ENCODE results near the gene PIRT.
A peak's percentile ranks its signal among the peaks of the same experiment; 100 is the strongest.
"Not testable (repeated sequence)": the region's sequence is repeated elsewhere in the genome, so short reads cannot be mapped to it uniquely, and the experiment has no call there.

The PIRT gene

DNA sequence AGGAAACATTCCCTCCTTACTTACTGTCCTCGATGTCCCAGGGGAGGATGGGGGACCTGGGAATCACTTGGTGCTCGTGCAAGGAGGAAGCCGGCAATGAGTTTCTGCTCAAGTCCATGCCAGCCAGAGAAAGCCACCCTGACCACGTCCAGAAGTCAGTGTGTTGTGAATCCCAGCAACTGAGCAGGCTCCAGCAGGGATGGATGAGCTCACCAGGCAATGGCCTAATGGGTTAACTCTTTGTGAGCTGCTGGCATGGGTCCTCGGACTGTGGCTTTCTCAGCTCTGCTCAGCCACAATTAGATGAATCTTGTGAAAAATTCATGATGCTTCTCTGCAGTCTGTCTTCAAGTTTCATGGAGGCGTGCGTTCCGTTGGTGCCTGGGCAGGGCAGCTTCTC lies at the start of gene PIRT:
PIRT (minus strand) TSS at position 167 of the 400 bp plus-strand sequence. CDS start 12,442 bp downstream, outside the sequence.
- H3K4me1 Mint-ChIP-seq, result no peaks in the 10 kb centered on the region
- H3K9me3 Mint-ChIP-seq, result no peaks in the 10 kb centered on the region
- H3K27me3 Mint-ChIP-seq, result peaks cover 4% of the 10 kb centered on the region
- H3K4me3 Mint-ChIP-seq, result no peak within 1 kb of the TSS
- ATAC-seq (ENCODE audit: low read depth) (no peak), DNase-seq (ENCODE audit: low spot score in 2 of 2) (no peak)
- no peaks in the 10 kb centered on the region for H3K36me3 Mint-ChIP-seq
- no peak within 1 kb of the TSS for H3K27ac Mint-ChIP-seq

- no peak overlapping the region for H3K27ac Mint-ChIP-seq
- DNase-seq (ENCODE audit: low spot score in 2 of 2), result no peak
- H3K4me3 Mint-ChIP-seq, result no peak overlapping the region
- ATAC-seq (ENCODE audit: low read depth), result no peak
- no peaks in the 10 kb centered on the region for H3K4me1 Mint-ChIP-seq
- peaks cover 10% of the 10 kb centered on the region for H3K27me3 Mint-ChIP-seq
- no peaks in the 10 kb centered on the region for H3K36me3 Mint-ChIP-seq
- H3K9me3 Mint-ChIP-seq, result peaks cover 2% of the 10 kb centered on the region
Observed at GRCh38 chr17:10881959-10882358, 44.1 kb upstream of the PIRT start.

DNA sequence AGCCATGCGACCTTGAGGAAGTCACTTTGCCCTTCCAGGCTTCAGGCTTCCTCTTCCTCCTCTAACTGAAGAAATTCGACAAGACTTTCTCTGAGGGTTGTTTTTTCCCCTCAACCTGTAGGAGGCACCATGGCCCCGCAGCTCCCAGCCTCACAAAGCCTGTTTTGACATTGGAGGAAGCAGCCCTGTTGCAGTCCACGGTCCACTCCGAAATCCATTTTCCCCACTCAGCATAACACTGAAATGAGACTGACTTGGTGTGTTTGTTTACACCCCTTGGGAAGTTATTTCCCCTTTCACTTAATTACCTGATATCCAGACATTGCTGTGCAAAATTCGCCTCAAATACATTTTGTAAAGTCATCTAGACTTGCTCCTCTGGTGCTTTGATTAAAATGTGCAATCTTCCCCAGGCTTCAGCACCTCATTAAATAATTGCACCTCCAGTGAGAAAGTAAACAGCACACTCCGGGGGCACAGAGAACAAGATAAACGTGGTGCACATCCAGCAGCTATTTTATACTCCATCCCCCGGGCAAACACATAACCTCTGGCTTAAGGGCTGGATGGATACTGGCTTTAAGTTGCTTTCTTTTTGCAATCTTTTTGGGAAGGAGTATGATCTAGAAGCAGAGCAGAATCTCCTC lies 41.4 kb upstream of the PIRT start:
- Mint-ChIP-seq H3K9me3 (no peaks in the 10 kb centered on the region), H3K36me3 (no peaks in the 10 kb centered on the region), H3K27ac (no peak overlapping the region), H3K4me1 (no peaks in the 10 kb centered on the region), H3K27me3 (peaks cover 14% of the 10 kb centered on the region), H3K4me3 (no peak overlapping the region)
- ATAC-seq (ENCODE audit: low read depth) (no peak), DNase-seq (ENCODE audit: low spot score in 2 of 2) (no peak)

- Mint-ChIP-seq H3K27me3 (peaks cover 16% of the 10 kb centered on the region), H3K4me3 (no peak overlapping the region), H3K36me3 (no peaks in the 10 kb centered on the region), H3K9me3 (no peaks in the 10 kb centered on the region), H3K4me1 (no peaks in the 10 kb centered on the region), H3K27ac (no peak overlapping the region)
- ATAC-seq (ENCODE audit: low read depth) (no peak), DNase-seq (ENCODE audit: low spot score in 2 of 2) (peak in 1 of 2 donors; percentile 22)
Observed at GRCh38 chr17:10875984-10876555, 38.2 kb upstream of the PIRT start.

- no peak for DNase-seq (ENCODE audit: low spot score in 2 of 2)
- Mint-ChIP-seq H3K9me3 (no peaks in the 10 kb centered on the region), H3K27me3 (peaks cover 16% of the 10 kb centered on the region), H3K4me1 (no peaks in the 10 kb centered on the region), H3K27ac (no peak overlapping the region), H3K36me3 (no peaks in the 10 kb centered on the region), H3K4me3 (no peak overlapping the region)
- no peak for ATAC-seq (ENCODE audit: low read depth)
Observed at GRCh38 chr17:10875430-10875851, 37.6 kb upstream of the PIRT start.

- H3K9me3 Mint-ChIP-seq, result peaks cover 6% of the 10 kb centered on the region
- peaks cover 7% of the 10 kb centered on the region for H3K27me3 Mint-ChIP-seq
- no peak for DNase-seq (ENCODE audit: low spot score in 2 of 2)
- no peak for ATAC-seq (ENCODE audit: low read depth)
- no peak overlapping the region for H3K4me3 Mint-ChIP-seq
- no peaks in the 10 kb centered on the region for H3K36me3 Mint-ChIP-seq
- no peak overlapping the region for H3K27ac Mint-ChIP-seq
- H3K4me1 Mint-ChIP-seq, result no peaks in the 10 kb centered on the region
Observed at GRCh38 chr17:10871914-10872313, 34.0 kb upstream of the PIRT start.

DNA sequence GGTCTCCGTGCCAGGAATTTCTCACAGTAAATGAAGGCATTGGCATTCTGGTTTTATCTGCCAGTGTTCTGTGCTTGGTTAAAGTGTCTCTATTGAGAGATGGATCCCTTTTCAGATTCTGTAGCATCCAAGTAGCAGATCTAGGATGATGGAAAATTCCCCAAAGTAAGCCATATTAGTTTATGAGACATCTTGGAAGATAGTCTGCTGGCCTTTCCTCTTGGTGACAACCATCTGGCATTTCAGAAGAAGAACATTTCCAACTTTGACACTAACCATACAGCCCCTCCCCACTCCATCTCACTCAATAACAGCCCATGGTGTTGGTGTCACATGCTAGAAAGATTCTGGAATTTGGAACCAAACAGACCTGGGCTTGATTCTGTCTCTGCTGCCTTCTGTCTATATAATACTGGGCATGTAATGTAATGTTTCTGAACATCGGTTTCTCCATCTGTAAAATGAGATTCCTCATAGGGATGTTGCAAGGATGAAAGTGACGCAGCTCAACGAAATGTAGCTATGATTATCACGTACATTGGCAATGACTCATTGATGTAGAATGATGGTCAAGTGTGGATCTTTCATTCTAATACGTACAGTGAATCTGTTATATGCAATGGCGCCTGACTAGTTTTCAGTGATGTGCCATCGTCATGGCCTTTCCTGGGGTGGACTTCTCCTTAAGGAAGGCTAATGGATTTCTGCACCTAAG lies 32.6 kb upstream of the PIRT start:
- no peak for ATAC-seq (ENCODE audit: low read depth)
- Mint-ChIP-seq H3K4me1 (no peaks in the 10 kb centered on the region), H3K9me3 (peaks cover 6% of the 10 kb centered on the region), H3K36me3 (no peaks in the 10 kb centered on the region), H3K4me3 (no peak overlapping the region), H3K27ac (no peak overlapping the region), H3K27me3 (peaks cover 7% of the 10 kb centered on the region)
- DNase-seq (ENCODE audit: low spot score in 2 of 2), result no peak

DNA sequence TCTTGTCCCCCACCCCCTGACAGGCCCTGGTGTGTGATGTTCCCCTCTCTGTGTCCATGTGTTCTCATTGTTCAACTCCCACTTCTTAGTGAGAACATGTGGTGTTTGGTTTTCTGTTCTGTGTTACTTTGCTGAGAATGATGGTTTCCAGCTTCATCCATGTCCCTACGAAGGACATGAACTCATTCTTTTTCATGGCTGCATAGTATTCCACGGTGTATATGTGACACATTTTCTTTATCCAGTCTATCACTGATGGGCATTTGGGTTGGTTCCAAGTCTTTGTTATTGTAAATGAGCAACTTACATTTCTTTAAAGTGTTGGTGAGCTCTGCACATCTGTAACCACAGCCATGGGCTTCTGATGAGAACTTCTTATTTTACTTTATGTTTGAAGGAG lies 30.9 kb upstream of the PIRT start:
- not testable (repeated sequence) for ATAC-seq (ENCODE audit: low read depth); H3K9me3 Mint-ChIP-seq; H3K36me3 Mint-ChIP-seq; H3K4me1 Mint-ChIP-seq; H3K27me3 Mint-ChIP-seq; H3K4me3 Mint-ChIP-seq; H3K27ac Mint-ChIP-seq; DNase-seq (ENCODE audit: low spot score in 2 of 2)

- no peaks in the 10 kb centered on the region for H3K4me1 Mint-ChIP-seq
- no peak overlapping the region for H3K27ac Mint-ChIP-seq
- no peaks in the 10 kb centered on the region for H3K36me3 Mint-ChIP-seq
- peaks cover 2% of the 10 kb centered on the region for H3K27me3 Mint-ChIP-seq
- ATAC-seq (ENCODE audit: low read depth) (no peak), DNase-seq (ENCODE audit: low spot score in 2 of 2) (no peak)
- H3K4me3 Mint-ChIP-seq, result no peak overlapping the region
- H3K9me3 Mint-ChIP-seq, result peaks cover 10% of the 10 kb centered on the region
Observed at GRCh38 chr17:10859051-10859450, 21.2 kb upstream of the PIRT start.

DNA sequence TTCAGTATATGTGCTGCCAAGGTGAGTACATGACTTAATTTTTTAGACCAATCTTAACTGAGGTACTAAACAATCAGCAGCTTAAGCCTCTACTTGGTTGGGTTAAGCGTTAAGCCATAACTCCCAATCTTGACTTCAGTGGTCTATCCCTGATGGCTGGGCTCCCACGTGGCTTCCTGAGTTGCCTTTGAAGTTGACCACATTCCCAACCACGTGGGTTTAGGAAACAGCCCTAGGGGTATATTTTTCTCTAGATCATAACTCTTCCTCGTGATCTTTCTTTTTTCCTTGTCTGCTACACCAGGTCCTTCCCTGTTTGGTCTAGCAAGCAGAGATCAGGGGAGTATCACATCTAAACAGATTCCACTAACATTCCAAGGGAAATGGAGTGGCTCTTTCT lies 20.1 kb upstream of the PIRT start:
- H3K27ac Mint-ChIP-seq, result no peak overlapping the region
- peaks cover 2% of the 10 kb centered on the region for H3K27me3 Mint-ChIP-seq
- H3K4me3 Mint-ChIP-seq, result no peak overlapping the region
- DNase-seq (ENCODE audit: low spot score in 2 of 2), result no peak
- ATAC-seq (ENCODE audit: low read depth), result no peak
- H3K9me3 Mint-ChIP-seq, result peaks cover 3% of the 10 kb centered on the region
- no peaks in the 10 kb centered on the region for H3K36me3 Mint-ChIP-seq
- no peaks in the 10 kb centered on the region for H3K4me1 Mint-ChIP-seq

DNA sequence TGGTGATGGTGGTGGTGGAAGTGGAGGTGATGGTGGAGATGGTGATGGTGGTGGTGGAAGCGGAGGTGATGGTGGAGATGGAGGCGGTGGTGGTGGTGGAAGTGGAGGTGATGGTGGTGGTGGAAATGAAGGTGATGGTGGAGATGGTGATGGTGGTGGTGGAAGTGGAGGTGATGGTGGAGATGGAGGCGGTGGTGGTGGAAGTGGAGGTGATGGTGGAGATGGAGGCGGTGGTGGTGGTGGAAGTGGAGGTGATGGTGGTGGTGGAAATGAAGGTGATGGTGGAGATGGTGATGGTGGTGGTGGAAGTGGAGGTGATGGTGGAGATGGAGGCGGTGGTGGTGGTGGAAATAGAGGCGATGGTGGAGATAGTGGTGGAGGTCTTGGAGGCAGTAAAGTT lies 8.7 kb upstream of the PIRT start:
- not testable (repeated sequence) for H3K4me1 Mint-ChIP-seq; H3K4me3 Mint-ChIP-seq; H3K36me3 Mint-ChIP-seq; H3K9me3 Mint-ChIP-seq; DNase-seq (ENCODE audit: low spot score in 2 of 2); ATAC-seq (ENCODE audit: low read depth); H3K27ac Mint-ChIP-seq
- peaks cover 11% of the 10 kb centered on the region for H3K27me3 Mint-ChIP-seq

DNA sequence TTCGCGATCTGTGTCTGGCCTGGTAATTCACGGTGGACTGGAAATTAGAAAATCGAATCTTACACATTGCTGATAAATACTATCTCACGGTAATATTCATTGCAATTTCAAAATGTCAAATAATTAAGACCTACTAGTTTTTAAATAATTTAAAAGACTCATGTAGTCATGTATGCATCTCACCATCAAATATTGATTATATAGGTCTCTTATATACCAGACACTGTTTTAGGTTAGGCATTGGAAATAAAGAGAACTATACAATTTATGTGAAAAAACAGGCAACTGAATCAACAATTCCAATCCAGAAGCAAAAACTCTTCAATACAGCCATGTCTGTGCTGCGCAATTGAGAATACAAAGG lies 7.5 kb upstream of the PIRT start:
- Mint-ChIP-seq H3K4me1 (peaks cover 7% of the 10 kb centered on the region), H3K9me3 (peaks cover 1% of the 10 kb centered on the region), H3K36me3 (no peaks in the 10 kb centered on the region), H3K27me3 (peaks cover 6% of the 10 kb centered on the region), H3K27ac (no peak overlapping the region), H3K4me3 (peak overlapping the region; percentile 76)
- no peak for DNase-seq (ENCODE audit: low spot score in 2 of 2)
- no peak for ATAC-seq (ENCODE audit: low read depth)

GRCh38 chr17:10844621-10845387 lies 6.9 kb upstream of the PIRT start:
- ATAC-seq (ENCODE audit: low read depth), result peak; percentile 82
- Mint-ChIP-seq H3K9me3 (peaks cover 1% of the 10 kb centered on the region), H3K4me3 (peak overlapping the region; percentile 76), H3K4me1 (peaks cover 7% of the 10 kb centered on the region), H3K36me3 (no peaks in the 10 kb centered on the region), H3K27me3 (peaks cover 6% of the 10 kb centered on the region), H3K27ac (no peak overlapping the region)
- peak; percentile 58 for DNase-seq (ENCODE audit: low spot score in 2 of 2)

DNA sequence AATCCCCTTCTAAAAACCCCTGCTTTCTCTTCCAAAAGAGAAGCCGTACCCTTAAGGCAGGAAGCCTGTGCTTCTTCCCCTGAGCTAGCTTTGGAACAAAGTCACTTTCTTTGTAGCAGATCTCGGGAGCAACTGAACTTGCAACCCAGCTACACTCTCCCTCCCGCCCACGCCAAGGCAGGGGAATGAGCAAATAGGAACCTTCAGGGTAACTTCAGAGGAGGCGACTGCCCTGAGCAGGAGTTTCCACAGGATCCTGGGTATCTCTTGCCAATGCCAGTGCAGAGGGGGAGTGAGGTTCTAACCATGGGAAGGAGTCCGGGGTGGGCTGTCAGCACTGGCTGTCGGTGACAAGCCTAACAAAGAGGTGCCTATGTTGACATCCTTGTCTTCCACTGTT lies 5.9 kb upstream of the PIRT start:
- ATAC-seq (ENCODE audit: low read depth), result no peak
- H3K4me1 Mint-ChIP-seq, result peaks cover 7% of the 10 kb centered on the region
- no peak overlapping the region for H3K4me3 Mint-ChIP-seq

More for the DNA sequence above, 5.9 kb upstream of the PIRT start:
- H3K27me3 Mint-ChIP-seq, result peaks cover 4% of the 10 kb centered on the region
- peaks cover 1% of the 10 kb centered on the region for H3K9me3 Mint-ChIP-seq
- no peak for DNase-seq (ENCODE audit: low spot score in 2 of 2)
- H3K36me3 Mint-ChIP-seq, result no peaks in the 10 kb centered on the region
- H3K27ac Mint-ChIP-seq, result no peak overlapping the region
